Endothelial cell of umbilical vein (primary cell): ENCODE data around the gene MRPL48. TPM values are rescaled to one million over a fixed set of nuclear protein-coding genes. Genes with fewer than 3 reads are reported as not detected.

Experiments used
- BruUV-seq: library from RNA; stranded (reverse); fragments of 400-500 nt; replicated peaks from 2 replicates; lab custom pipeline; 2021; lab: Mats Ljungman, UMichigan
- CTCF ChIA-PET: fragments of 300-600, 350-600 bp; sonication (Branson Sonifier 250); formaldehyde crosslinking; loops from one replicate; lab custom pipeline; 2021; ENCODE audit warnings: antibody characterized with exemption, inconsistent platforms; lab: Charles Lee
- POLR2A ChIA-PET: fragments of 300-600, 350-600 bp; sonication (Branson Sonifier 250); formaldehyde crosslinking; loops from one replicate; lab custom pipeline; 2021; ENCODE audit warnings: antibody characterized with exemption, inconsistent platforms; lab: Charles Lee
- DNase-seq: peaks from one replicate; pipeline ENCODE4 v3.0.0-alpha.2; 2011; ENCODE audit warnings: low read depth, low spot score
- FAIRE-seq: peaks from 2 replicates; lab custom pipeline; 2011; peaks lifted over from hg19 to GRCh38; lab: Jason Lieb, UNC
- H2AFZ ChIP-seq: 2 replicates; pipeline ENCODE4 v1.6.0; 2012; ENCODE audit warnings: low read depth, low read length, control low read depth, inconsistent platforms
- H3K27ac ChIP-seq: 2 replicates; pipeline ENCODE4 v1.5.1; 2011; ENCODE audit warnings: low read depth, mild to moderate bottlenecking, control low read depth, low read length, moderate library complexity; ENCODE audit not compliant: insufficient read depth
- H3K27me3 ChIP-seq, 2 experiments: 2 replicates each; pipeline versions ENCODE4 v1.6.0 to v1.6.1; 2011; ENCODE audit warnings: low read length in 2 of 2, mixed read lengths in 1 of 2; ENCODE audit not compliant: control insufficient read depth in 2 of 2, insufficient read depth in 2 of 2
- H3K36me3 ChIP-seq, 2 experiments: 2 replicates in 1 of 2; 3 replicates in 1 of 2; pipeline ENCODE4 v1.5.1; 2011; ENCODE audit warnings: low read length in 2 of 2, mild to moderate bottlenecking in 1 of 2, moderate library complexity in 1 of 2; ENCODE audit not compliant: control insufficient read depth in 2 of 2, insufficient read depth in 2 of 2; ENCODE audit errors: extremely low read depth in 1 of 2
- H3K4me1 ChIP-seq: 3 replicates; pipeline ENCODE4 v1.5.1; 2011; ENCODE audit warnings: mild to moderate bottlenecking, low read length; ENCODE audit not compliant: control insufficient read depth, insufficient read depth; ENCODE audit errors: extremely low read depth
- H3K4me2 ChIP-seq: 2 replicates; pipeline ENCODE4 v1.6.1; 2011; ENCODE audit warnings: low read length, control low read depth, mixed read lengths; ENCODE audit not compliant: insufficient read depth
- H3K4me3 ChIP-seq, 3 experiments: fragments of 200-600 bp in 1 of 3; sonication (generic), shearing (Covaris generic) in 1 of 3; replicated peaks in 1 of 3; 2 replicates each; pipeline ENCODE4 v1.5.1; 2011 to 2016; ENCODE audit warnings: control low read depth in 3 of 3, low read length in 3 of 3, mild to moderate bottlenecking in 2 of 3, inconsistent platforms in 1 of 3, low read depth in 1 of 3, moderate library complexity in 1 of 3; ENCODE audit not compliant: insufficient read depth in 1 of 3
- H3K79me2 ChIP-seq: 2 replicates; pipeline ENCODE4 v1.6.0; 2012; ENCODE audit warnings: low read length, inconsistent platforms; ENCODE audit not compliant: control insufficient read depth, insufficient read depth
- H3K9ac ChIP-seq: replicated peaks from 2 replicates; pipeline ENCODE3; 2011; ENCODE audit warnings: low read length, control low read depth; ENCODE audit not compliant: insufficient read depth; ENCODE audit errors: extremely low read depth
- H3K9me1 ChIP-seq: replicated peaks from 3 replicates; pipeline ENCODE4 v1.6.0; 2011; ENCODE audit warnings: mild to moderate bottlenecking, low read length; ENCODE audit not compliant: control insufficient read depth, insufficient read depth; ENCODE audit errors: extremely low read depth
- H3K9me3 ChIP-seq: replicated peaks from 2 replicates; pipeline ENCODE4 v1.5.1; 2012; ENCODE audit warnings: low read length, inconsistent platforms; ENCODE audit not compliant: control insufficient read depth, insufficient read depth
- H4K20me1 ChIP-seq: replicated peaks from 2 replicates; pipeline ENCODE3; 2011; ENCODE audit warnings: mild to moderate bottlenecking, low read length; ENCODE audit not compliant: control insufficient read depth, insufficient read depth; ENCODE audit errors: extremely low read depth
- CTCF ChIP-seq, 2 donors: IDR thresholded peaks; 1 replicate in 1 of 2; 2 replicates in 1 of 2; pipeline ENCODE4 v1.5.1; 2011; ENCODE audit warnings: low read length in 2 of 2, mild to moderate bottlenecking in 2 of 2, moderate library complexity in 2 of 2, control low read depth in 1 of 2, inconsistent platforms in 1 of 2, low read depth in 1 of 2; ENCODE audit not compliant: insufficient read depth in 1 of 2; ENCODE audit errors: extremely low read depth in 1 of 2
- EZH2 ChIP-seq: IDR thresholded peaks from 2 replicates; pipeline ENCODE4 v1.6.1; 2012; ENCODE audit warnings: borderline replicate concordance, low read depth, mild to moderate bottlenecking, moderate library complexity, low read length, inconsistent platforms; ENCODE audit not compliant: severe bottlenecking
- FOS ChIP-seq: IDR thresholded peaks from 2 replicates; pipeline ENCODE4 v1.6.1; 2011; ENCODE audit warnings: mild to moderate bottlenecking, low read length, moderate library complexity, borderline replicate concordance; ENCODE audit not compliant: insufficient read depth
- GATA2 ChIP-seq: IDR thresholded peaks from 2 replicates; pipeline ENCODE4 v1.7.0; 2011; ENCODE audit warnings: low read depth, mild to moderate bottlenecking, moderate library complexity, mixed read lengths, low read length; ENCODE audit not compliant: insufficient read length, insufficient read depth
- JUN ChIP-seq: IDR thresholded peaks from 2 replicates; pipeline ENCODE4 v1.6.1; 2011; ENCODE audit warnings: borderline replicate concordance, low read depth; ENCODE audit not compliant: insufficient read length, insufficient read depth
- MAX ChIP-seq: IDR thresholded peaks from 2 replicates; pipeline ENCODE4 v1.6.1; 2011; ENCODE audit not compliant: insufficient read depth, insufficient read length
- MYC ChIP-seq: IDR thresholded peaks from one replicate; pipeline ENCODE4 v1.6.1; 2011; ENCODE audit warnings: mild to moderate bottlenecking, low read depth, low read length
- POLR2A ChIP-seq: IDR thresholded peaks from 2 replicates; pipeline ENCODE4 v1.6.1; 2012; ENCODE audit warnings: low read depth, mild to moderate bottlenecking, control low read depth, low read length
- POLR2AphosphoS5 ChIP-seq: IDR thresholded peaks from 2 replicates; pipeline ENCODE4 v1.6.1; 2012; ENCODE audit warnings: low read depth, mild to moderate bottlenecking, control low read depth, low read length, moderate library complexity; ENCODE audit not compliant: insufficient read depth
- dilution Hi-C: fragments of 300-500 bp; cut with MboI; formaldehyde crosslinking; loops from one replicate; pipeline ENCODE4 v1.15.0; 2019; ENCODE audit warnings: low sequenced_read_pairs; ENCODE audit not compliant: extremely low pct_ligation_motif_present
- intact Hi-C: fragments of 100-400 bp; cut with micrococcal nuclease; formaldehyde crosslinking; loops from one replicate; pipeline ENCODE4 v1.10.0; 2022
- polyA plus RNA-seq, 4 experiments: library from polyadenylated mRNA; depleted of rRNA in 3 of 4; stranded (reverse) in 3 of 4; unstranded in 1 of 4; fragments of >200 nt; gene quantifications; 2 replicates each; pipeline versions ENCODE4 v1.2.1 to v1.2.3, GENCODE V29; 2011 to 2012; ENCODE audit warnings: missing spikeins in 1 of 4
- total RNA-seq: library from RNA; stranded (reverse); gene quantifications from 2 replicates; pipeline ENCODE4 v1.2.3, GENCODE V29; 2021

MRPL48 gene
- total and polyA plus RNA-seq, 2 donors (not counting 3 experiments of a cell fraction or from before 2014, with no cell fraction given) = 25.0 to 38.3 TPM

GRCh38 chr11:73755670-73756069 lies 32.0 kb upstream of the MRPL48 start:
- H3K4me1 ChIP-seq = peaks cover 17% of the 10 kb centered on the region
- peaks cover 26% of the 10 kb centered on the region for H4K20me1 ChIP-seq
- ChIA-PET POLR2A (no interaction called here), CTCF (interaction anchor here (0.6 kb wide), 1 partner anchor 30 kb away, joined by 3 read pairs; no protein-coding TSS in a partner anchor)
- H3K9me1 ChIP-seq = no peaks in the 10 kb centered on the region
- DNase-seq (no peak), FAIRE-seq (no peak)
- H3K4me2 ChIP-seq = no peak overlapping the region
- H3K79me2 ChIP-seq = peaks cover 96% of the 10 kb centered on the region
- no TSS peak for BruUV-seq
- no peak overlapping the region for H3K9ac ChIP-seq
- no peak overlapping the region for H3K4me3 ChIP-seq
- H3K27ac ChIP-seq = no peak overlapping the region
- no peaks in the 10 kb centered on the region for H3K9me3 ChIP-seq
- intact Hi-C loops (no loop called here), dilution Hi-C loops (no loop called here)
- TF ChIP-seq CTCF (IDR thresholded peaks at IDR 0.05; ENCODE audit: extremely low read depth in 1 of 2, insufficient read depth in 1 of 2, low read depth in 1 of 2, low read length in 2 of 2) (no peak), JUN (no peak), MYC (no peak), FOS (no peak), POLR2AphosphoS5 (no peak), EZH2 (no peak), POLR2A (no peak), GATA2 (no peak), MAX (no peak)
- H3K36me3 ChIP-seq = peaks cover 0 to 5% of the 10 kb centered on the region in 2 experiments
- no peaks in the 10 kb centered on the region for H3K27me3 ChIP-seq
- no peak overlapping the region for H2AFZ ChIP-seq
